GM12872 (cell line): ENCODE measurements around the gene OR10A2.

Experiments used
- TF ChIP-seq, protein P1 (sequence below): IDR thresholded peaks from 3 replicates; pipeline ENCODE4 v1.5.1; 2011; ENCODE audit warnings: low read depth, mild to moderate bottlenecking, low read length, moderate library complexity; ENCODE audit not compliant: insufficient read depth

Gene OR10A2

DNA sequence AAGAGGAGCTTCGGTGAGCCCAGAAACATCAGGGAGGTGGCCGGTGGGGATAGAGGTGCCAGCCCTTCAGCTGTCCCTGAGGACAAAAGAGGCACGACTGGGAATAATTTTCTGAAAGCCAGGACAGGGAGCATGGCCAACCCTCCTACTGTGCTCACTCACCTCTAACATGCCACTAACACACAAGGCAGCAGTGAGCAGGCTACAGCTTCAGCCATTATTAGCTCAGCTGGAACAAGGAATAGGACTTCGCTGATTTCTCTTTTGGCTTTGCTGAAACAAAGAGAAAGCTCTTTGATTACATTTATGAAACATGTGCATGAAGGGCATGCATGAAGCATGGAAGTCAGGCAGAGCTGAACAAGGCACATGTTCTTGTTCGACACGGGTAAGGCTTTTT is 29.5 kb upstream of the OR10A2 start:
- TF ChIP-seq, protein P1, sequence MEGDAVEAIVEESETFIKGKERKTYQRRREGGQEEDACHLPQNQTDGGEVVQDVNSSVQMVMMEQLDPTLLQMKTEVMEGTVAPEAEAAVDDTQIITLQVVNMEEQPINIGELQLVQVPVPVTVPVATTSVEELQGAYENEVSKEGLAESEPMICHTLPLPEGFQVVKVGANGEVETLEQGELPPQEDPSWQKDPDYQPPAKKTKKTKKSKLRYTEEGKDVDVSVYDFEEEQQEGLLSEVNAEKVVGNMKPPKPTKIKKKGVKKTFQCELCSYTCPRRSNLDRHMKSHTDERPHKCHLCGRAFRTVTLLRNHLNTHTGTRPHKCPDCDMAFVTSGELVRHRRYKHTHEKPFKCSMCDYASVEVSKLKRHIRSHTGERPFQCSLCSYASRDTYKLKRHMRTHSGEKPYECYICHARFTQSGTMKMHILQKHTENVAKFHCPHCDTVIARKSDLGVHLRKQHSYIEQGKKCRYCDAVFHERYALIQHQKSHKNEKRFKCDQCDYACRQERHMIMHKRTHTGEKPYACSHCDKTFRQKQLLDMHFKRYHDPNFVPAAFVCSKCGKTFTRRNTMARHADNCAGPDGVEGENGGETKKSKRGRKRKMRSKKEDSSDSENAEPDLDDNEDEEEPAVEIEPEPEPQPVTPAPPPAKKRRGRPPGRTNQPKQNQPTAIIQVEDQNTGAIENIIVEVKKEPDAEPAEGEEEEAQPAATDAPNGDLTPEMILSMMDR: no peak

DNA sequence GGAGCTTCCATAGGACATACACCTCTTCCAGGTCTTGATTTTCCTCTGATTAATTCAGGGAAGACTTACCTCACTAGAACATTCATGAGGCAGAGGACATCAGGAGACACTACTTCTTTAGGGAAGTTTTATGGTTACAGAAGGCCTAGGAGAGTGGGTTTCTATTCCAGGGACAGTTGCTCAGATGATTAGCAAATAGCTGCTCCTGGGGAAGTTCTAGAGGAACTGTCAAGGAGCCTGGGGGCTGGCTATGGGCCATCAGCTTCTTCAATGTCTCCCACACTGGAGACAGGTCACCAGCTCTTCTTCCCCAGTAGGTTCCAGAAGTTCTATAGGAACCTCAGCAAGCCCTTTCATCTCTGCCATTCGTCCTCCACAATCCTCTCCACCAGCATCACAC is 28.8 kb upstream of the OR10A2 start:
- TF ChIP-seq, protein P1: no peak

DNA sequence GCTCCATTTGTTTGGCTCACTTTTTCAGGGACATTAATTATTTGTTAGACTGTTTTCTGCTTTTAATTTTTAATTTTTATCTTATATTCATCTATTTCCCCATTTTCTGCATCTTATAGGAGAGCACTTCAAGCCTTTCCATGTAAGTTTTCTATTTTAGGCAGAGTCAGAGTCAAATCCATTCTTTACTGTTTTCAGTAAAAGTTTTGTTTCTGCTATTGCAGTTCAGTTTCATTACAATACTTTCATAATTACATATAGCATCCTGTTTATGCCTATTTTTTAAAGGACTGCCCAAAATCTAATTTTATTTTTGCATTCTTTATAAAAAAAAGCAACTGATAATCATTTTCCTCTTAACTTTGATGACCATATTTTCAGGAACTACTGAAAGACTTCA is 21.2 kb upstream of the OR10A2 start:
- TF ChIP-seq, protein P1: no peak

DNA sequence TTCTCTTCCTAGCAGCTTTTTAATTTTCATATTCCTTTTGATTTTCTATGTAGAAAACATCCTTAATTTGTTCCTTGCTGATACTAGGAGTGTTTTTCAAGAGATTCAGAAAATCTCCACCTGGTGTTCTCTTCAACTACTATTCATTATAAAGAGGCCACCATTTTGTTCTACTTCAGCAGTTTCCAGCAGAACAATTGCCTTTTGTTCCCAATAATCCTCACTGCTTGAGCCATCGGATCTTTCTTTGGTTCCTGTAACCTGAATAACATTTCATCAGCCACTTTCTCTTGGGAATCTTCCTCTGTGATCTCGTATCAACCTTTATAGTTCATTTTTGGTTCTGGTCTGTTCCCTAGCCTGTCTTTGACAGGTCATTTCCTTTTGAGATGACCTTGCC is 19.2 kb upstream of the OR10A2 start:
- TF ChIP-seq, protein P1: no peak

DNA sequence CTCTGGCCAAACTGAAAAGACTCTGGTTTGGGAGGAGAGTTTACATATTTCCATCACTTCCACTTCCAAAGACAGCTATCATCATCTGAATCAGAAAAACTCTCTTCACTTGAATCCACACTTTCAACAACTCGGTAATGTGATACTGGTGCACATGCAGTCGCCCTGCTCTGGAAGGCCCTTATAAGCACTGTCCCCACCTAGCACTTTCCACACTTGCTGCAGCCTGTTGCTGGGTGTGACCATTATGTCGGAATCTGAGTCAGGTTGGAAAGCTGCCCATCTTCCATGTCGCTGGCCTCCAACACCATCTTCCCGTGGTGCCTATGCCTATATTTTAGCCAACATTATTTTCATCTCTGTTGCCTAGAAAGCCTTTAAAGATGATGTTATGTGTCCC is 18.5 kb upstream of the OR10A2 start:
- TF ChIP-seq, protein P1: no peak

DNA sequence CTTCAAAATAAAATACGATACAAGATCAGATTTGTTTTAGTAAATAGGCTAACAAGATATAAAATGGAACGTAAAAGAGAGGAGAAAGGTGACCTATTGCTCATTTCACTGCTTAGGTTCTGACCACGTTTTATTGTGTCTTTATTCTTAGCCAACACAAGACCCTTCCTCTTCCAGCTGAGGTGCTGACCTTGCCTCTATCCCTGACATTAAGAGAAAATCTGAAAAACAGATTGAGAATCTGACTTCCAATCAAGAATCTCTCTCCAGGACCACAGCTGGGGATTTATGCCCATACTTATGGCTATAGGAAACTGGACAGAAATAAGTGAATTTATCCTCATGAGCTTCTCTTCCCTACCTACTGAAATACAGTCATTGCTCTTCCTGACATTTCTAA is 17.5 kb upstream of the OR10A2 start, which contains the start of gene OR10A5:
OR10A5 (plus strand) TSS at position 301 of the 400 bp plus-strand sequence; CDS start at position 301, 0 bp downstream.
- TF ChIP-seq, protein P1: no peak

DNA sequence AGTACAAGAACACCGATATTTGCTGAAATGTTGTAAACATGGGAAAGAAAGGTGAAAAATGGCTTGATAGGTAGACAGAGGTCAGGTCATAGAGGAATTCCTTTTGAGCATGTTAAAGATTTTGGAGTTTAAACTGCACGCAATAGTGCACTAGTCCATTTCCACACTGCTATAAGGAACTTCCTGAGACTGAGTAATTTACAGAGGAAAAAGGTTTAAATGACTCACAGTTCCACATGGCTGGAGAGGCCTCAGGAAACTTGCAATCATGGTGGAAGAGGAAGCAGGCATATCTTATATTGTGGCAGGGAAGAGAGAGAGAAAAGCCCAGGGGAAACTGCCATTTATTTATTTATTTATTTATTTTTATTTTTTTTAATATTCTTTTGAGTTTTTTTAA is 12.3 kb upstream of the OR10A2 start:
- TF ChIP-seq, protein P1: no peak
